ENCODE measurements around the gene NRG2.

The NRG2 gene

DNA sequence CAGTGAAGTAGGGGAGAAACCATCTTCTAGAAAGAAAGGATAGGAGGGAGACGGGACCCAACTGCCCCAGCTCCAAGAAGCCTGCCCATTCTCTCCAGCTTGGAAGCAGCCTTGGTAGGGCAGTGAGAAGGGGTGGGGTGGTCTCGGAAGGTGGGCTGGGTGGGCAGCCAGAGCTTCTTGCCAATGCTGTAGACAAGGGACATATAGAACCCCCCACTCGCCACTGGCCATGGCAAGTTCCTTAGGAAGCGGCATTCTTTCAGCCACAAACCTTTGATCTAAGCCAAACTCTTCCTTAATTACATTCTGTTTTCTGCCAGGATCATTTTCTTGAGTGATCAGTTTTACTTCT, 157.3 kb downstream of the NRG2 start:
- Histone ChIP-seq H3K36me3 (ENCODE audit: control insufficient read depth, low read length) (no peaks in the 10 kb centered on the region), H3K4me3 (ENCODE audit: low read length) (no peak overlapping the region), H3K9me3 (ENCODE audit: control insufficient read depth, insufficient read depth, low read length) (no peaks in the 10 kb centered on the region), H3K4me1 (ENCODE audit: control insufficient read depth, low read length) (peaks cover 5% of the 10 kb centered on the region), H3K9me2 (replicated peaks; ENCODE audit: control insufficient read depth, low read length) (no peaks in the 10 kb centered on the region), H3F3A (ENCODE audit: control insufficient read depth, insufficient read depth) (no peaks in the 10 kb centered on the region), H3K27me3 (ENCODE audit: control insufficient read depth, low read length) (peaks cover 39% of the 10 kb centered on the region), H3K79me2 (ENCODE audit: control insufficient read depth, low read length) (no peaks in the 10 kb centered on the region), H4K20me1 (ENCODE audit: control insufficient read depth, insufficient read depth, low read depth, low read length) (no peaks in the 10 kb centered on the region), H3K27ac (ENCODE audit: low read depth, low read length) (no peak overlapping the region), H3K4me2 (ENCODE audit: low read length) (no peak overlapping the region)
- no peak for TF ChIP-seq EZH2phosphoT487 (IDR thresholded peaks at IDR 0.05; ENCODE audit: borderline replicate concordance, low read length)
- TF ChIP-seq, protein P1, sequence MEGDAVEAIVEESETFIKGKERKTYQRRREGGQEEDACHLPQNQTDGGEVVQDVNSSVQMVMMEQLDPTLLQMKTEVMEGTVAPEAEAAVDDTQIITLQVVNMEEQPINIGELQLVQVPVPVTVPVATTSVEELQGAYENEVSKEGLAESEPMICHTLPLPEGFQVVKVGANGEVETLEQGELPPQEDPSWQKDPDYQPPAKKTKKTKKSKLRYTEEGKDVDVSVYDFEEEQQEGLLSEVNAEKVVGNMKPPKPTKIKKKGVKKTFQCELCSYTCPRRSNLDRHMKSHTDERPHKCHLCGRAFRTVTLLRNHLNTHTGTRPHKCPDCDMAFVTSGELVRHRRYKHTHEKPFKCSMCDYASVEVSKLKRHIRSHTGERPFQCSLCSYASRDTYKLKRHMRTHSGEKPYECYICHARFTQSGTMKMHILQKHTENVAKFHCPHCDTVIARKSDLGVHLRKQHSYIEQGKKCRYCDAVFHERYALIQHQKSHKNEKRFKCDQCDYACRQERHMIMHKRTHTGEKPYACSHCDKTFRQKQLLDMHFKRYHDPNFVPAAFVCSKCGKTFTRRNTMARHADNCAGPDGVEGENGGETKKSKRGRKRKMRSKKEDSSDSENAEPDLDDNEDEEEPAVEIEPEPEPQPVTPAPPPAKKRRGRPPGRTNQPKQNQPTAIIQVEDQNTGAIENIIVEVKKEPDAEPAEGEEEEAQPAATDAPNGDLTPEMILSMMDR (IDR thresholded peaks at IDR 0.05; ENCODE audit: low read depth, low read length, poor library complexity, severe bottlenecking), result no peak

- Histone ChIP-seq H3F3A (ENCODE audit: control insufficient read depth, insufficient read depth) (no peaks in the 10 kb centered on the region), H3K4me3 (ENCODE audit: low read length) (no peak overlapping the region), H3K9me2 (replicated peaks; ENCODE audit: control insufficient read depth, low read length) (no peaks in the 10 kb centered on the region), H3K4me2 (ENCODE audit: low read length) (no peak overlapping the region), H3K36me3 (ENCODE audit: control insufficient read depth, low read length) (no peaks in the 10 kb centered on the region), H3K4me1 (ENCODE audit: control insufficient read depth, low read length) (peaks cover 5% of the 10 kb centered on the region), H3K79me2 (ENCODE audit: control insufficient read depth, low read length) (no peaks in the 10 kb centered on the region), H3K9me3 (ENCODE audit: control insufficient read depth, insufficient read depth, low read length) (no peaks in the 10 kb centered on the region), H3K27me3 (ENCODE audit: control insufficient read depth, low read length) (peaks cover 35% of the 10 kb centered on the region), H4K20me1 (ENCODE audit: control insufficient read depth, insufficient read depth, low read depth, low read length) (no peaks in the 10 kb centered on the region), H3K27ac (ENCODE audit: low read depth, low read length) (no peak overlapping the region)
- TF ChIP-seq, protein P1 (IDR thresholded peaks at IDR 0.05; ENCODE audit: low read depth, low read length, poor library complexity, severe bottlenecking), result no peak
- no peak for TF ChIP-seq EZH2phosphoT487 (IDR thresholded peaks at IDR 0.05; ENCODE audit: borderline replicate concordance, low read length)
Observed at GRCh38 chr5:139885172-139885856, 157.8 kb downstream of the NRG2 start.

DNA sequence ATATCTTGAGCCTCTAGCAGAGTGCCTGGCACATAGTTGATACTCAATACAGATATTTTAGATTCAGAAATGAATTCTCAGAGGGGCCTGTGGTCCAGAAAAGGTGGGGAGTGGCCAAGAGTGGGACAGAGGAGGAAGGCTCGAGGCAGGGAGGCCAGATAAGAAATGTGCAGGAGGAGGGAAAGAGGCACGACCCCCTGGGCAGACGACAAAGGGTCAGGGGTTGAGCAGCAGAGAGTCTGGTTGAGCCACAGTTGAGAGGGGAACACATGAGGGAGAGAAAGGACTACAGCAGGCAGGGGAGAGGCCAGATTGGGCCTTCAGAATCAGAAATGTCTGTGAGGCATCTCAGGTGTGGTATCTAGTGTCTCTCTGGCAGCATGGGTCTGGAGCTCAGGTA, 158.4 kb downstream of the NRG2 start:
- TF ChIP-seq, protein P1 (IDR thresholded peaks at IDR 0.05; ENCODE audit: low read depth, low read length, poor library complexity, severe bottlenecking), result no peak
- TF ChIP-seq EZH2phosphoT487 (IDR thresholded peaks at IDR 0.05; ENCODE audit: borderline replicate concordance, low read length), result no peak
- H4K20me1 ChIP-seq (ENCODE audit: control insufficient read depth, insufficient read depth, low read depth, low read length), result no peaks in the 10 kb centered on the region
- H3K9me2 ChIP-seq (replicated peaks; ENCODE audit: control insufficient read depth, low read length), result no peaks in the 10 kb centered on the region
- H3K79me2 ChIP-seq (ENCODE audit: control insufficient read depth, low read length), result no peaks in the 10 kb centered on the region
- no peaks in the 10 kb centered on the region for H3F3A ChIP-seq (ENCODE audit: control insufficient read depth, insufficient read depth)
- H3K36me3 ChIP-seq (ENCODE audit: control insufficient read depth, low read length), result no peaks in the 10 kb centered on the region
- no peaks in the 10 kb centered on the region for H3K9me3 ChIP-seq (ENCODE audit: control insufficient read depth, insufficient read depth, low read length)
- peaks cover 5% of the 10 kb centered on the region for H3K4me1 ChIP-seq (ENCODE audit: control insufficient read depth, low read length)
- H3K27ac ChIP-seq (ENCODE audit: low read depth, low read length), result no peak overlapping the region
- H3K4me3 ChIP-seq (ENCODE audit: low read length), result no peak overlapping the region
- H3K4me2 ChIP-seq (ENCODE audit: low read length), result no peak overlapping the region
- peaks cover 35% of the 10 kb centered on the region for H3K27me3 ChIP-seq (ENCODE audit: control insufficient read depth, low read length)
